Gastroesophageal sphincter (tissue), 4 donors: ENCODE results near the gene ZNF566. TPM values are rescaled to one million over a fixed set of nuclear protein-coding genes. Genes with fewer than 3 reads are reported as not detected.

Experiments used
- ATAC-seq: fragments of 150-250 bp; one replicate; pipeline ENCODE4 v1.9.1; 2016; ENCODE audit warnings: mild to moderate bottlenecking, moderate library complexity
- H3K27ac ChIP-seq, 4 donors: fragments of 200-600 bp; sonication (generic) in 3 of 4; 1 replicate in 3 of 4; 2 replicates in 1 of 4; pipeline ENCODE4 v1.5.1; 2016 to 2019
- H3K27me3 ChIP-seq: fragments of 200-600 bp; sonication (generic); one replicate; pipeline ENCODE4 v1.5.1; 2019
- H3K36me3 ChIP-seq, 2 donors: fragments of 200-600 bp; sonication (generic); one replicate each; pipeline ENCODE4 v1.5.1; 2019; ENCODE audit warnings: control low read depth in 1 of 2
- H3K4me1 ChIP-seq, 3 donors: fragments of 200-600 bp; sonication (generic); 1 replicate in 2 of 3; 2 replicates in 1 of 3; pipeline ENCODE4 v1.5.1; 2016 to 2019; ENCODE audit warnings: control low read depth in 2 of 3
- H3K4me3 ChIP-seq, 2 donors: fragments of 200-600 bp; sonication (generic); one replicate each; pipeline ENCODE4 v1.5.1; 2019; ENCODE audit warnings: mild to moderate bottlenecking in 1 of 2, moderate library complexity in 1 of 2
- H3K9me3 ChIP-seq, 3 donors: fragments of 200-600 bp; sonication (generic); one replicate each; pipeline ENCODE4 v1.5.1; 2017 to 2019; ENCODE audit warnings: control low read depth in 2 of 3
- EP300 ChIP-seq: sonication (generic); formaldehyde crosslinking; IDR thresholded peaks from one replicate; pipeline ENCODE4 v1.6.1; 2017; ENCODE audit warnings: antibody characterized with exemption, mild to moderate bottlenecking
- POLR2A ChIP-seq, 2 donors: fragments of 450-650 bp; IDR thresholded peaks; one replicate each; pipeline ENCODE4 v1.6.1; 2017; ENCODE audit warnings: antibody characterized with exemption in 2 of 2, mild to moderate bottlenecking in 2 of 2, moderate library complexity in 1 of 2
- POLR2AphosphoS5 ChIP-seq: sonication (generic); formaldehyde crosslinking; IDR thresholded peaks from one replicate; pipeline ENCODE4 v1.6.1; 2017; ENCODE audit warnings: antibody characterized with exemption
- WGBS, 2 donors: methylation state at CpG; one replicate each; pipeline ENCODE4 v1.1.5; 2018; ENCODE audit warnings: low coverage in 1 of 2; 5-methylcytosine and 5-hydroxymethylcytosine counted together
- total RNA-seq, 4 donors: library from RNA; depleted of rRNA; stranded (reverse); fragments of >200 nt; gene quantifications; one replicate each; pipeline ENCODE4 v1.1.0, GENCODE V29; 2016
- TF ChIP-seq, protein P1 (sequence below), 4 experiments: fragments of 200-600 bp in 2 of 4; fragments of 450-650 bp in 2 of 4; sonication (generic) in 1 of 4; IDR thresholded peaks; one replicate each; pipeline ENCODE4 v1.5.1; 2017 to 2019; ENCODE audit warnings: antibody characterized with exemption in 4 of 4, mild to moderate bottlenecking in 2 of 4, moderate library complexity in 2 of 4

The ZNF566 gene
- total RNA-seq, 4 donors from 2014 or later = 12.6 to 24.2 (median 19.7) TPM

DNA sequence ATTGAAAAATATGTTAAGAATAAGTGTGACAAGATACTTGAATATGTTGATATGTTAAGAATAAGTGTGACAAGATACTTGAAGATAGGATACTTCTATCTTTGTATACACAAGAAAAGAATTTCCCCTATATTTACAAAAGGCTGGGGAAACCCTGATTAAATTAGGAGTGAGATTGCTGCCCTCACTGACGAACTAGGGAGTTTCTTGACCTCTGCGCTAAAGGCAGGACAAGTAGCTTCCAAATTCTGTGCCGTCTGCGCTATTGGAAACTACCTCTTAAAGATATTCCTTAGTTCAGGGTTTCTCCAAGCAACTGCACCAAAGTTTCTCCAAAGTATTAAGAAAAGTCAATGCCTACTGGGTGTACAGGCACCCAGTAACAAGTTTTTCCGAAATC, 38.0 kb upstream of the ZNF566 start:
- H3K4me1 ChIP-seq = peaks cover 0 to 24% (median 5%) of the 10 kb centered on the region in 3 donors
- TF ChIP-seq EP300 (no peak), POLR2A (IDR thresholded peaks at IDR 0.05) (no peak), POLR2AphosphoS5 (no peak)
- TF ChIP-seq, protein P1, sequence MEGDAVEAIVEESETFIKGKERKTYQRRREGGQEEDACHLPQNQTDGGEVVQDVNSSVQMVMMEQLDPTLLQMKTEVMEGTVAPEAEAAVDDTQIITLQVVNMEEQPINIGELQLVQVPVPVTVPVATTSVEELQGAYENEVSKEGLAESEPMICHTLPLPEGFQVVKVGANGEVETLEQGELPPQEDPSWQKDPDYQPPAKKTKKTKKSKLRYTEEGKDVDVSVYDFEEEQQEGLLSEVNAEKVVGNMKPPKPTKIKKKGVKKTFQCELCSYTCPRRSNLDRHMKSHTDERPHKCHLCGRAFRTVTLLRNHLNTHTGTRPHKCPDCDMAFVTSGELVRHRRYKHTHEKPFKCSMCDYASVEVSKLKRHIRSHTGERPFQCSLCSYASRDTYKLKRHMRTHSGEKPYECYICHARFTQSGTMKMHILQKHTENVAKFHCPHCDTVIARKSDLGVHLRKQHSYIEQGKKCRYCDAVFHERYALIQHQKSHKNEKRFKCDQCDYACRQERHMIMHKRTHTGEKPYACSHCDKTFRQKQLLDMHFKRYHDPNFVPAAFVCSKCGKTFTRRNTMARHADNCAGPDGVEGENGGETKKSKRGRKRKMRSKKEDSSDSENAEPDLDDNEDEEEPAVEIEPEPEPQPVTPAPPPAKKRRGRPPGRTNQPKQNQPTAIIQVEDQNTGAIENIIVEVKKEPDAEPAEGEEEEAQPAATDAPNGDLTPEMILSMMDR (IDR thresholded peaks at IDR 0.05) = no peak
- H3K9me3 ChIP-seq = peaks cover 0 to 54% (median 0%) of the 10 kb centered on the region in 3 donors
- H3K36me3 ChIP-seq = peaks cover 0 to 41% of the 10 kb centered on the region in 2 donors
- H3K4me3 ChIP-seq = peak overlapping the region; percentile 56 to 66
- H3K27ac ChIP-seq = peak overlapping the region; percentile 51 to 93 (median 92)
- no peak for ATAC-seq
- WGBS, 2 donors = 0 to 3% methylated on average over 5 of the region's 5 CpGs
- H3K27me3 ChIP-seq = no peaks in the 10 kb centered on the region

GRCh38 chr19:36526581-36526980, 37.2 kb upstream of the ZNF566 start:
- TF ChIP-seq POLR2AphosphoS5 = no peak
- TF ChIP-seq, protein P1 (IDR thresholded peaks at IDR 0.05) = no peak
- TF ChIP-seq POLR2A (IDR thresholded peaks at IDR 0.05) = no peak
- Histone ChIP-seq H3K27ac (no peak overlapping the region), H3K27me3 (no peaks in the 10 kb centered on the region), H3K9me3 (peaks cover 0 to 55% (median 0%) of the 10 kb centered on the region in 3 donors), H3K4me3 (no peak overlapping the region), H3K36me3 (peaks cover 0 to 42% of the 10 kb centered on the region in 2 donors), H3K4me1 (peaks cover 0 to 24% (median 5%) of the 10 kb centered on the region in 3 donors)
- 84 to 86% methylated on average over 5 of the region's 5 CpGs for WGBS, 2 donors
- ATAC-seq = no peak

DNA sequence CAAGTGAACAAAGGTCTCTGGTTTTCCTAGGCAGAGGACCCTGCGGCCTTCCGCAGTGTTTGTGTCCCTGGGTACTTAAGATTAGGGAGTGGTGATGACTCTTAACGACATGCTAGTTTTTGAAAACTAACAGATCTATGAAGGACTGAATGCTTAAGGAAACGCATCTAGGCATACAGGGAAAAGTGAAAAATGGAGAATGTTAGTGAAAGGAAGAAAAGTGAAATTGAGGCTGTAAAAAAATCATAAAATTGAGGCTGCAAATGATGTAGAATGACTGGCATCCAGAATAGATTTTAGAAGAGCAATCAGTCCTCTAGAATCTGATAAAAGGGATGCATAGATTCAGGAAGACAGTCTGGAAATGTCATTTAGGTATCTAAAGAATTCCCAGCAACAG, 35.3 kb upstream of the ZNF566 start:
- WGBS, 2 donors = 72% methylated on average over 3 of the region's 4 CpGs; no CpG with 5 or more reads in 1 of the 2 donors
- TF ChIP-seq POLR2A (IDR thresholded peaks at IDR 0.05) (no peak), EP300 (no peak), POLR2AphosphoS5 (no peak)
- TF ChIP-seq, protein P1 (IDR thresholded peaks at IDR 0.05) = no peak
- Histone ChIP-seq H3K4me1 (peaks cover 0 to 21% (median 5%) of the 10 kb centered on the region in 3 donors), H3K4me3 (no peak overlapping the region), H3K27ac (no peak overlapping the region), H3K27me3 (no peaks in the 10 kb centered on the region), H3K9me3 (peaks cover 0 to 65% (median 0%) of the 10 kb centered on the region in 3 donors), H3K36me3 (peaks cover 0 to 61% of the 10 kb centered on the region in 2 donors)
- ATAC-seq = no peak

- Histone ChIP-seq H3K27ac (no peak overlapping the region), H3K4me1 (no peaks in the 10 kb centered on the region), H3K27me3 (no peaks in the 10 kb centered on the region), H3K36me3 (peaks cover 11 to 85% of the 10 kb centered on the region in 2 donors), H3K4me3 (no peak overlapping the region), H3K9me3 (peaks cover 2 to 100% (median 9%) of the 10 kb centered on the region in 3 donors)
- WGBS, 2 donors = 100% methylated on average over 2 of the region's 2 CpGs
- TF ChIP-seq POLR2A (IDR thresholded peaks at IDR 0.05) = no peak
- no peak for TF ChIP-seq POLR2AphosphoS5
- TF ChIP-seq EP300 = no peak
- TF ChIP-seq, protein P1 (IDR thresholded peaks at IDR 0.05) = no peak
- no peak for ATAC-seq
Measured at GRCh38 chr19:36514012-36514612, 24.8 kb upstream of the ZNF566 start.

DNA sequence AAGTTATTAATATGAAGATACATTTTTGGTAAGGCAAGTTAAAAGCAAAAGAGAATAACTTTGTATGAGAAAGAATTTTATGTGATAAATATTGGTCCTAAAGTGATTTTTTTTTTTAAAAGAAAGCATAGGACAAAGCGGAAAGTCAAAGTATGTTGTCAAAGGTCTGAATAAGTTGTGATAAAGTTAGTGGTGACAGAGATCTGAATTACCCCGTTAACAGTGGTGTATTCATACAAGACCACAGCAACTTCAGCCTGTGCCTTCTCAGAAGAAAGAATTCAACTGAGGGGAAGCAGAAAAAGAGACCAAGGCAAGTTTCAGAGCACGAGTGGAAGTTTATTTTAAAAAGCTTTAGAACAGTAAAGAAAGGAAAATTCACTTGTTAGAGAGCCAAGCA, 19.0 kb upstream of the ZNF566 start:
- ATAC-seq = no peak
- 89 to 91% methylated on average over 2 to 3 of the region's 3 CpGs for WGBS, 2 donors
- Histone ChIP-seq H3K36me3 (peaks cover 0 to 27% of the 10 kb centered on the region in 2 donors), H3K27me3 (no peaks in the 10 kb centered on the region), H3K27ac (no peak overlapping the region), H3K4me1 (no peaks in the 10 kb centered on the region), H3K4me3 (no peak overlapping the region), H3K9me3 (peaks cover 0 to 99% (median 2%) of the 10 kb centered on the region in 3 donors)
- TF ChIP-seq POLR2A (IDR thresholded peaks at IDR 0.05) (no peak), POLR2AphosphoS5 (no peak), EP300 (no peak)
- TF ChIP-seq, protein P1 (IDR thresholded peaks at IDR 0.05) = no peak
